Panc1 (cell line): Measurements from ENCODE around the gene DYRK3. TPM values are rescaled to one million over a fixed set of nuclear protein-coding genes. Genes with fewer than 3 reads are reported as not detected.

Source experiments
- ATAC-seq: fragments of 200-7000 bp; cut with Tn5 transposase; 2 replicates; pipeline ENCODE4 v1.9.1; 2020; ENCODE audit warnings: mild to moderate bottlenecking, moderate library complexity
- BruUV-seq: library from RNA; stranded (reverse); fragments of 400-500 nt; replicated peaks from 2 replicates; lab custom pipeline; 2021; lab: Mats Ljungman, UMichigan
- CTCF ChIA-PET: fragments of 300-600 bp; sonication (Branson Sonifier 250); formaldehyde crosslinking; loops from one replicate; lab custom pipeline; 2022; ENCODE audit warnings: antibody characterized with exemption; lab: Charles Lee
- POLR2A ChIA-PET: fragments of 300-600 bp; sonication (Branson Sonifier 250); formaldehyde crosslinking; loops from one replicate; lab custom pipeline; 2022; ENCODE audit warnings: antibody characterized with exemption; lab: Charles Lee
- DNase-seq: peaks from one replicate; pipeline ENCODE4 v3.0.0-alpha.2; 2010; ENCODE audit warnings: low read depth, low spot score
- H3K27ac ChIP-seq: 2 replicates; pipeline ENCODE4 v1.5.1; 2011; ENCODE audit warnings: mild to moderate bottlenecking, low read length, inconsistent platforms
- H3K27me3 ChIP-seq: fragments of 200-500 bp; sonication (Bioruptor generic); 2 replicates; pipeline ENCODE4 v1.6.0; 2014; ENCODE audit warnings: low read length, inconsistent platforms; ENCODE audit not compliant: control insufficient read depth, insufficient read depth
- H3K36me3 ChIP-seq: fragments of 200-500 bp; sonication (Bioruptor generic); 2 replicates; pipeline ENCODE4 v1.5.1; 2014; ENCODE audit warnings: inconsistent platforms, mild to moderate bottlenecking, low read length, moderate library complexity; ENCODE audit not compliant: control insufficient read depth, insufficient read depth
- H3K4me1 ChIP-seq: 2 replicates; pipeline ENCODE4 v1.5.1; 2011; ENCODE audit warnings: inconsistent platforms, mild to moderate bottlenecking, low read length, moderate library complexity; ENCODE audit not compliant: control insufficient read depth, insufficient read depth
- H3K4me3 ChIP-seq, 2 experiments: 2 replicates each; pipeline ENCODE4 v1.5.1; 2011 to 2012; ENCODE audit warnings: low read depth in 2 of 2, low read length in 2 of 2, mild to moderate bottlenecking in 2 of 2, inconsistent platforms in 1 of 2, moderate library complexity in 1 of 2
- H3K9me3 ChIP-seq: fragments of 200-500 bp; sonication (Bioruptor generic); 2 replicates; pipeline ENCODE4 v1.5.1; 2014; ENCODE audit warnings: low read depth, mild to moderate bottlenecking, inconsistent platforms, low read length, moderate library complexity; ENCODE audit not compliant: control insufficient read depth, insufficient read depth
- POLR2AphosphoS5 ChIP-seq: IDR thresholded peaks from 2 replicates; pipeline ENCODE4 v1.6.1; 2012; ENCODE audit warnings: mild to moderate bottlenecking, low read depth, low read length, moderate library complexity
- REST ChIP-seq, 2 experiments: IDR thresholded peaks; 2 replicates each; pipeline ENCODE4 v1.6.1; 2011 to 2012; ENCODE audit warnings: low read depth in 2 of 2, control low read depth in 1 of 2, low read length in 1 of 2, mild to moderate bottlenecking in 1 of 2, moderate library complexity in 1 of 2; ENCODE audit not compliant: insufficient read depth in 1 of 2
- SIN3A ChIP-seq: IDR thresholded peaks from 2 replicates; pipeline ENCODE4 v1.6.1; 2012; ENCODE audit warnings: low read depth, mild to moderate bottlenecking, low read length, moderate library complexity, borderline replicate concordance; ENCODE audit not compliant: insufficient read depth
- TCF7L2 ChIP-seq: IDR thresholded peaks from 2 replicates; pipeline ENCODE4 v1.6.1; 2011; ENCODE audit warnings: mild to moderate bottlenecking, low read depth, low read length, inconsistent platforms
- in situ Hi-C: cut with HindIII; loops from 2 replicates; pipeline ENCODE4 v1.10.0; 2016; ENCODE audit warnings: low sequenced_read_pairs, low pct_unique_long_range_greater_than_20kb
- intact Hi-C: fragments of 100-400 bp; cut with micrococcal nuclease; formaldehyde crosslinking; loops from one replicate; pipeline ENCODE4 v1.10.0; 2022; ENCODE audit not compliant: unreplicated experiment
- total RNA-seq: library from RNA; stranded (reverse); gene quantifications from one replicate; pipeline ENCODE4 v1.2.1, GENCODE V29; 2021; ENCODE audit not compliant: unreplicated experiment
- TF ChIP-seq, protein P1 (sequence below): fragments of 450-650 bp; IDR thresholded peaks from 2 replicates; pipeline ENCODE4 v1.5.1; 2017; ENCODE audit warnings: mild to moderate bottlenecking

DYRK3 gene
- total RNA-seq, 1 experiment from 2014 or later: 12.0 TPM

- no peak overlapping the region for H3K27ac ChIP-seq
- in situ Hi-C loops: no loop called here
These were observed 11.9 kb downstream of the DYRK3 start for GRCh38 chr1:206647224-206647623.

DNA sequence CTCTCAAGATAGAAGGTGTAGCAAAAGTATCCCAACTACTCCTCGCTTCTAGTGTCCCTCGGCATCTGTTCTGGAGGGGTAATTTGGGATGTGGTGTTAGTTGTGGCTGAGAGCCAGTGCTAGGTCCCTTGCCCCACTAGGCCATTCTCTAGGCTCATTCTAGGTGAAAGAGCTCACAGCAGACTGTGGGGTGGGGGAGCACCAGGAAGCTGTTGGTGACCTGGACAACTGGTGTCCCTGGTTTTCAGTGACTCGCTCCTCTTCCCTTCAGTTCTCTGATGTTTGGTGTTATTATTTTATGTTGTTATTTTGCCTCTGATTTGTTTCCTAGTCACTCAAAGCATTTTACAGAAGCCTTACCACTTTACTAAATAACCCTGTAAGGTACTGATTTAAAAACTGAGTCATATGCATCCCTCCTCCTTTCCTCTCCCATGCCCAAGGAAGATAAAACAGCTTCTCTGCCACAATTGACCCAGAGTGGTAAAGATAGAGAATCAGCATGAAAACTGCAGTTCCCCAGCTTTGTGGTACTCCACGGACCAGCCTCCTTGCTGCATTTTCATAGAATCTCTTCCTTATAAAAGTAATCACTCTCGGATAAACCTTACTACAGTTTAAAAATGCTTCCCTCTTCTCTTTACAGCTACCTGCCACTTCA is 14.1 kb downstream of the DYRK3 start:
- no peak overlapping the region for H3K4me3 ChIP-seq
- H3K36me3 ChIP-seq: no peaks in the 10 kb centered on the region; the same call in none of the 2 replicates
- in situ Hi-C loops (no loop called here), intact Hi-C loops (no loop called here)
- no peak for TF ChIP-seq POLR2AphosphoS5
- no peak for TF ChIP-seq TCF7L2
- TF ChIP-seq SIN3A: no peak
- H3K27me3 ChIP-seq: no peaks in the 10 kb centered on the region
- H3K27ac ChIP-seq: no peak overlapping the region
- BruUV-seq: no TSS peak
- DNase-seq (no peak), ATAC-seq (no peak)
- POLR2A ChIA-PET: interaction anchor here (0.6 kb wide), 2 partner anchors 37 to 51 kb away, joined by 6 to 12 read pairs; partner anchors contain the start of gene EIF2D
- no peaks in the 10 kb centered on the region for H3K9me3 ChIP-seq
- CTCF ChIA-PET: no interaction called here
- H3K4me1 ChIP-seq: no peaks in the 10 kb centered on the region

More at GRCh38 chr1:206647224-206647623, 11.9 kb downstream of the DYRK3 start:
- ChIA-PET CTCF (interaction anchor here (1.3 kb wide), 1 partner anchor 16 kb away, joined by 3 read pairs; no protein-coding TSS in a partner anchor), POLR2A (no interaction called here)
- TF ChIP-seq SIN3A: no peak
- TF ChIP-seq, protein P1, sequence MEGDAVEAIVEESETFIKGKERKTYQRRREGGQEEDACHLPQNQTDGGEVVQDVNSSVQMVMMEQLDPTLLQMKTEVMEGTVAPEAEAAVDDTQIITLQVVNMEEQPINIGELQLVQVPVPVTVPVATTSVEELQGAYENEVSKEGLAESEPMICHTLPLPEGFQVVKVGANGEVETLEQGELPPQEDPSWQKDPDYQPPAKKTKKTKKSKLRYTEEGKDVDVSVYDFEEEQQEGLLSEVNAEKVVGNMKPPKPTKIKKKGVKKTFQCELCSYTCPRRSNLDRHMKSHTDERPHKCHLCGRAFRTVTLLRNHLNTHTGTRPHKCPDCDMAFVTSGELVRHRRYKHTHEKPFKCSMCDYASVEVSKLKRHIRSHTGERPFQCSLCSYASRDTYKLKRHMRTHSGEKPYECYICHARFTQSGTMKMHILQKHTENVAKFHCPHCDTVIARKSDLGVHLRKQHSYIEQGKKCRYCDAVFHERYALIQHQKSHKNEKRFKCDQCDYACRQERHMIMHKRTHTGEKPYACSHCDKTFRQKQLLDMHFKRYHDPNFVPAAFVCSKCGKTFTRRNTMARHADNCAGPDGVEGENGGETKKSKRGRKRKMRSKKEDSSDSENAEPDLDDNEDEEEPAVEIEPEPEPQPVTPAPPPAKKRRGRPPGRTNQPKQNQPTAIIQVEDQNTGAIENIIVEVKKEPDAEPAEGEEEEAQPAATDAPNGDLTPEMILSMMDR: no peak
- TF ChIP-seq POLR2AphosphoS5: no peak
- TF ChIP-seq TCF7L2: no peak
- no peak for TF ChIP-seq REST (IDR thresholded peaks at IDR 0.05; ENCODE audit: insufficient read depth in 1 of 2, low read depth in 2 of 2, low read length in 1 of 2)
- Histone ChIP-seq H3K27me3 (no peaks in the 10 kb centered on the region), H3K4me1 (no peaks in the 10 kb centered on the region), H3K4me3 (no peak overlapping the region), H3K36me3 (no peaks in the 10 kb centered on the region; the same call in none of the 2 replicates), H3K9me3 (no peaks in the 10 kb centered on the region)
- intact Hi-C loops: no loop called here
- no peak for DNase-seq
- no TSS peak for BruUV-seq
- no peak for ATAC-seq

DNA sequence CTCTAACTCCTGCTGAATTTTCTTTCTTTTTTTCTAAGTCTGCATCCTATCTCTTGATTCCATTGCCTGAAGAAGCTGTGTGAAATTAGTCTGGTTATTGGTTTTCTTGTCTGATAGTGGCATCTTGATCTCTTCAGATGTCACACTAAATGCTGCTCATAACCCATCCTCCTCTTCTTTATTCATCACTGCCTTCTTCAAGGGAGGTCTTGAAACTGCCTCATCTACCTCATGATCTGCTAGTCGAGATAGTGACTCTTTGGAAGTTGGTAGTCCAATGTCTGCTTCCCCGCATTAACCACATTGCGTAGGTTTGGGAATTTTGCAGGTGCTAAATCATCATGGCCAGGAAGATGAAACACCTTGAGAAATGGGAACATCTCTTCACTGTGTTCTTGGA is 15.7 kb downstream of the DYRK3 start:
- ATAC-seq (no peak), DNase-seq (no peak)
- CTCF ChIA-PET: no interaction called here
- BruUV-seq: no TSS peak
- Histone ChIP-seq H3K4me3 (no peak overlapping the region), H3K27ac (no peak overlapping the region), H3K4me1 (no peaks in the 10 kb centered on the region), H3K9me3 (no peaks in the 10 kb centered on the region), H3K27me3 (no peaks in the 10 kb centered on the region), H3K36me3 (no peaks in the 10 kb centered on the region; the same call in none of the 2 replicates)
- in situ Hi-C loops (no loop called here), intact Hi-C loops (no loop called here)
- POLR2A ChIA-PET: interaction anchor here (0.7 kb wide), 1 partner anchor 15 kb away, joined by 4 read pairs; no protein-coding TSS in a partner anchor
- TF ChIP-seq SIN3A (no peak), POLR2AphosphoS5 (no peak), REST (IDR thresholded peaks at IDR 0.05; ENCODE audit: insufficient read depth in 1 of 2, low read depth in 2 of 2, low read length in 1 of 2) (no peak), TCF7L2 (no peak)
- TF ChIP-seq, protein P1: no peak
